Ammon's horn (tissue), 1 donor: ENCODE data around the gene ERFL.

Source experiments
- DNase-seq: peaks from one replicate; pipeline ENCODE4 v3.0.0-alpha.2; 2016; ENCODE audit warnings: low spot score

ERFL gene

DNA sequence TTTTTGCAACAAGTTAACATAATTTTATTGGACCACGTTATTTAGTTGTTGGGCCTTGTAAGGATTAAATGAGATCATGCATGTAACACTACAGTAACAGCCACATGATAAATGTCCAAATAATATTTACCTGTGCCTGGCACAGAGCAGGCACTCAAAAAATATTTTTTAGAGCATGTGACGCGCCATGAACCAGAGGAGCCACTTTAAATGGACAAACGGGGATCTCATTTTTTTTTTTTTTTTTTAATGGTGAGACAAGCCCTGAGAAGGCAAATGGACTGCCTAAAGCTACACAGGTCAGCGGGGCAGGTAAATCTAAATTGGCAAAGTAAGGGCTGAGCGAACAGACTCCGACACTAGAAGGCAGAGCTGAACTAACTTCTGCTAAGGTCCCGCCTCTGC lies 69.0 kb downstream of the ERFL start:
- DNase-seq: no peak
